ENCODE data around the gene PRMT3. TPM values are rescaled to one million over a fixed set of nuclear protein-coding genes. Genes with fewer than 3 reads are reported as not detected.

The PRMT3 gene
- total and polyA plus RNA-seq, 2 of the 4 experiments (the other 2 are of a cell fraction), result 8.8 to 11.3 TPM

- dilution Hi-C loops (cut with HindIII; ENCODE audit: low sequenced_read_pairs, unreplicated experiment) (no loop called here), intact Hi-C loops (cut with micrococcal nuclease) (no loop called here), in situ Hi-C loops (cut with MboI; ENCODE audit: low sequenced_read_pairs) (no loop called here)
- ATAC-seq (ENCODE audit: low read depth), result no peak
- Histone ChIP-seq H3K79me1 (ENCODE audit: low read depth in 1 of 2, low read length in 2 of 2) (no peaks in the 10 kb centered on the region; a peak in 1 of 4 replicates), H4K20me1 (ENCODE audit: insufficient read depth, low read length) (no peaks in the 10 kb centered on the region), H3K4me1 (ENCODE audit: control insufficient read depth, insufficient read depth, low read length) (peaks cover 8% of the 10 kb centered on the region), H3K23ac (ENCODE audit: low read depth, low read length) (no peak overlapping the region), H2AK5ac (ENCODE audit: low read depth, low read length) (no peak overlapping the region), H4K8ac (ENCODE audit: low read depth in 2 of 2, low read length in 2 of 2) (no peak overlapping the region), H2BK15ac (ENCODE audit: low read depth, low read length) (no peak overlapping the region), H2AFZ (replicated peaks; ENCODE audit: low read length, poor library complexity) (no peak overlapping the region), H2BK20ac (ENCODE audit: low read depth, low read length) (no peak overlapping the region), H3K18ac (ENCODE audit: low read depth, low read length) (no peak overlapping the region), H3K27me3 (ENCODE audit: control insufficient read depth, insufficient read depth, low read length) (no peaks in the 10 kb centered on the region), H3K4me3 (ENCODE audit: insufficient read depth, low read depth, low read length) (no peak overlapping the region), H4K5ac (ENCODE audit: low read depth, low read length) (no peak overlapping the region), H3K9me3 (ENCODE audit: control insufficient read depth, insufficient read depth, low read length) (no peaks in the 10 kb centered on the region), H3K9ac (ENCODE audit: low read depth, low read length) (no peak overlapping the region), H3K4ac (ENCODE audit: low read depth, low read length) (no peak overlapping the region), H3K14ac (replicated peaks; ENCODE audit: low read depth, low read length) (no peak overlapping the region), H3K9me1 (ENCODE audit: insufficient read depth, low read length) (peaks cover 4% of the 10 kb centered on the region; the same call in 1 of the 2 replicates), H2BK120ac (ENCODE audit: low read depth, low read length) (no peak overlapping the region), H2BK5ac (ENCODE audit: low read depth, low read length, poor library complexity, severe bottlenecking) (no peak overlapping the region), H3K4me2 (ENCODE audit: low read depth, low read length) (no peak overlapping the region), H3K36me3 (ENCODE audit: control insufficient read depth, insufficient read depth, low read length) (no peaks in the 10 kb centered on the region), H4K91ac (ENCODE audit: insufficient read depth, low read depth, low read length) (no peak overlapping the region), H3K56ac (ENCODE audit: extremely low read depth, insufficient read depth, low read length) (no peak overlapping the region), H3K27ac (ENCODE audit: insufficient read depth, low read length) (no peak overlapping the region), H2AK9ac (replicated peaks; ENCODE audit: low read depth, low read length, poor library complexity) (no peak overlapping the region)
- CTCF ChIA-PET, result no interaction called here
- no CpG with 5 or more reads among the region's 2 CpGs for WGBS, 2 experiments (ENCODE audit: extremely low coverage in 2 of 2, insufficient read length in 1 of 2)
- no TSS peak for BruUV-seq (replicated peaks)
- DNase-seq, result no peak
- POLR2A ChIA-PET (ENCODE audit: unreplicated experiment), result no interaction called here
- TF ChIP-seq USF2 (IDR thresholded peaks at IDR 0.05; ENCODE audit: low read depth, low read length) (no peak), ELK1 (IDR thresholded peaks at IDR 0.05; ENCODE audit: borderline replicate concordance, low read depth, low read length) (no peak), RCOR1 (IDR thresholded peaks at IDR 0.05; ENCODE audit: insufficient replicate concordance, low read length) (no peak)
Measured at GRCh38 chr11:20474882-20475517, 87.5 kb downstream of the PRMT3 start.
